IMR-90 (cell line): ENCODE results near the gene MAS1L. TPM values are rescaled to one million over a fixed set of nuclear protein-coding genes. Genes with fewer than 3 reads are reported as not detected.

Experiments
- ATAC-seq: fragments of 200-7000 bp; cut with Tn5 transposase; 2 replicates; pipeline ENCODE4 v1.9.1; 2020; ENCODE audit warnings: low read depth, mild to moderate bottlenecking, moderate library complexity
- BruUV-seq: library from RNA; stranded (reverse); fragments of 400-500 nt; replicated peaks from 2 replicates; lab custom pipeline; 2021; lab: Mats Ljungman, UMichigan
- CTCF ChIA-PET: fragments of 300-600 bp; formaldehyde crosslinking; extraction: SDS; loops from one replicate; lab custom pipeline; 2021; ENCODE audit warnings: antibody characterized with exemption; lab: Yijun Ruan, JAX
- POLR2A ChIA-PET: fragments of 300-600 bp; sonication (Branson Sonifier 250); formaldehyde crosslinking; loops from one replicate; lab custom pipeline; 2022; ENCODE audit warnings: antibody characterized with exemption; ENCODE audit not compliant: unreplicated experiment; lab: Charles Lee
- DNase-seq: peaks from one replicate; pipeline ENCODE4 v3.0.0; 2013
- H2AFZ ChIP-seq: replicated peaks from 2 replicates; pipeline ENCODE3; 2013; ENCODE audit warnings: low read length, mild to moderate bottlenecking; ENCODE audit not compliant: poor library complexity
- H2AK5ac ChIP-seq: 2 replicates; pipeline ENCODE4 v1.6.1; 2013; ENCODE audit warnings: low read depth, low read length, inconsistent platforms
- H2AK9ac ChIP-seq: replicated peaks from 2 replicates; pipeline ENCODE3; 2013; ENCODE audit warnings: mild to moderate bottlenecking, low read depth, low read length, moderate library complexity; ENCODE audit not compliant: poor library complexity
- H2BK120ac ChIP-seq: 2 replicates; pipeline ENCODE4 v1.6.1; 2013; ENCODE audit warnings: low read depth, low read length, inconsistent platforms
- H2BK15ac ChIP-seq: 3 replicates; pipeline ENCODE4 v1.6.1; 2013; ENCODE audit warnings: low read depth, low read length, inconsistent platforms
- H2BK20ac ChIP-seq: 2 replicates; pipeline ENCODE4 v1.6.1; 2013; ENCODE audit warnings: low read depth, mild to moderate bottlenecking, inconsistent platforms, low read length, moderate library complexity
- H2BK5ac ChIP-seq: 2 replicates; pipeline ENCODE4 v1.6.1; 2013; ENCODE audit warnings: mild to moderate bottlenecking, low read depth, low read length, inconsistent platforms; ENCODE audit not compliant: poor library complexity, severe bottlenecking
- H3K14ac ChIP-seq: replicated peaks from 2 replicates; pipeline ENCODE4 v1.6.1; 2013; ENCODE audit warnings: low read depth, low read length, inconsistent platforms
- H3K18ac ChIP-seq: 2 replicates; pipeline ENCODE4 v1.6.1; 2013; ENCODE audit warnings: low read depth, low read length, control low read depth
- H3K23ac ChIP-seq: 2 replicates; pipeline ENCODE4 v1.6.1; 2013; ENCODE audit warnings: low read depth, low read length, inconsistent platforms
- H3K27ac ChIP-seq: 2 replicates; pipeline ENCODE4 v1.5.1; 2013; ENCODE audit warnings: mild to moderate bottlenecking, control low read depth, low read length; ENCODE audit not compliant: insufficient read depth
- H3K27me3 ChIP-seq: 2 replicates; pipeline ENCODE4 v1.6.1; 2013; ENCODE audit warnings: low read length; ENCODE audit not compliant: control insufficient read depth, insufficient read depth
- H3K36me3 ChIP-seq: 2 replicates; pipeline ENCODE4 v1.6.1; 2013; ENCODE audit warnings: low read length, mixed read lengths; ENCODE audit not compliant: control insufficient read depth, insufficient read depth
- H3K4ac ChIP-seq: 2 replicates; pipeline ENCODE4 v1.6.1; 2013; ENCODE audit warnings: low read depth, low read length, inconsistent platforms
- H3K4me1 ChIP-seq: 2 replicates; pipeline ENCODE4 v1.6.1; 2013; ENCODE audit warnings: low read length, mixed read lengths; ENCODE audit not compliant: control insufficient read depth, insufficient read depth
- H3K4me2 ChIP-seq: 2 replicates; pipeline ENCODE4 v1.6.1; 2013; ENCODE audit warnings: low read depth, mild to moderate bottlenecking, control low read depth, low read length, moderate library complexity
- H3K4me3 ChIP-seq: 2 replicates; pipeline ENCODE4 v1.5.1; 2013; ENCODE audit warnings: low read depth, mild to moderate bottlenecking, control low read depth, low read length, moderate library complexity; ENCODE audit not compliant: insufficient read depth
- H3K56ac ChIP-seq: 2 replicates; pipeline ENCODE4 v1.6.1; 2013; ENCODE audit warnings: low read length, inconsistent platforms; ENCODE audit not compliant: insufficient read depth; ENCODE audit errors: extremely low read depth
- H3K79me1 ChIP-seq, 2 experiments: 2 replicates each; pipeline ENCODE4 v1.6.1; 2013; ENCODE audit warnings: low read length in 2 of 2, inconsistent platforms in 1 of 2, low read depth in 1 of 2
- H3K9ac ChIP-seq: 2 replicates; pipeline ENCODE4 v1.6.1; 2013; ENCODE audit warnings: low read depth, low read length, control low read depth
- H3K9me1 ChIP-seq: 2 replicates; pipeline ENCODE4 v1.6.1; 2013; ENCODE audit warnings: low read length, inconsistent platforms; ENCODE audit not compliant: insufficient read depth
- H3K9me3 ChIP-seq: 2 replicates; pipeline ENCODE4 v1.6.1; 2013; ENCODE audit warnings: low read length; ENCODE audit not compliant: control insufficient read depth, insufficient read depth
- H4K20me1 ChIP-seq: 2 replicates; pipeline ENCODE4 v1.6.1; 2013; ENCODE audit warnings: low read length, inconsistent platforms; ENCODE audit not compliant: insufficient read depth
- H4K5ac ChIP-seq: 2 replicates; pipeline ENCODE4 v1.6.1; 2013; ENCODE audit warnings: mild to moderate bottlenecking, low read depth, low read length, control low read depth
- H4K8ac ChIP-seq, 2 experiments: 2 replicates each; pipeline ENCODE4 v1.6.1; 2013; ENCODE audit warnings: low read depth in 2 of 2, low read length in 2 of 2, control low read depth in 1 of 2, inconsistent platforms in 1 of 2
- H4K91ac ChIP-seq: 2 replicates; pipeline ENCODE4 v1.6.1; 2013; ENCODE audit warnings: low read depth, low read length, inconsistent platforms; ENCODE audit not compliant: insufficient read depth
- BHLHE40 ChIP-seq: fragments of 150-350 bp; IDR thresholded peaks from 2 replicates; pipeline ENCODE4 v1.6.1; 2016; ENCODE audit warnings: mild to moderate bottlenecking, low read depth, low read length
- CEBPB ChIP-seq: IDR thresholded peaks from 2 replicates; pipeline ENCODE4 v1.6.1; 2012; ENCODE audit warnings: low read depth, low read length, improper control_type of control experiment
- CHD1 ChIP-seq: IDR thresholded peaks from 2 replicates; pipeline ENCODE4 v1.6.1; 2012; ENCODE audit warnings: low read depth, low read length, improper control_type of control experiment
- FOS ChIP-seq: fragments of 150-350 bp; IDR thresholded peaks from 2 replicates; pipeline ENCODE4 v1.6.1; 2016; ENCODE audit warnings: low read depth, low read length
- MAFK ChIP-seq: IDR thresholded peaks from 2 replicates; pipeline ENCODE4 v1.6.1; 2012; ENCODE audit warnings: low read depth, low read length, improper control_type of control experiment
- POLR2A ChIP-seq: IDR thresholded peaks from 2 replicates; pipeline ENCODE4 v1.6.1; 2012; ENCODE audit warnings: mild to moderate bottlenecking, low read depth, low read length
- RAD21 ChIP-seq: IDR thresholded peaks from 2 replicates; pipeline ENCODE4 v1.6.1; 2012; ENCODE audit warnings: low read length, improper control_type of control experiment
- RCOR1 ChIP-seq: IDR thresholded peaks from 2 replicates; pipeline ENCODE4 v1.6.1; 2012; ENCODE audit warnings: mild to moderate bottlenecking, low read length, improper control_type of control experiment; ENCODE audit not compliant: insufficient replicate concordance
- WGBS, 2 experiments: methylation state at CpG; one replicate each; pipeline versions ENCODE4 v1.1.5 to v1.1.7; 2013; ENCODE audit warnings: missing lambda C conversion rate in 2 of 2; ENCODE audit not compliant: insufficient read length in 1 of 2; ENCODE audit errors: extremely low coverage in 2 of 2; 5-methylcytosine and 5-hydroxymethylcytosine counted together
- dilution Hi-C: fragments of 300-500 bp; cut with HindIII; formaldehyde crosslinking; loops from one replicate; pipeline ENCODE4 v1.14.3; 2018; ENCODE audit warnings: low sequenced_read_pairs; ENCODE audit not compliant: unreplicated experiment
- in situ Hi-C: fragments of 300-500 bp; cut with MboI; formaldehyde crosslinking; loops from 3 replicates; pipeline ENCODE4 v1.14.3; 2019; ENCODE audit warnings: low sequenced_read_pairs, inconsistent platforms, mixed read lengths
- intact Hi-C: fragments of 100-400 bp; cut with micrococcal nuclease; formaldehyde crosslinking; loops from 2 replicates; pipeline ENCODE4 v1.10.0; 2022
- polyA plus RNA-seq, 3 experiments: library from polyadenylated mRNA; depleted of rRNA; stranded (reverse); fragments of >200 nt; gene quantifications; 2 replicates each; pipeline ENCODE4 v1.2.3, GENCODE V29; 2012; ENCODE audit warnings: low replicate concordance in 1 of 3
- total RNA-seq: library from RNA; depleted of rRNA; stranded (reverse); fragments of >200 nt; gene quantifications from 2 replicates; pipeline ENCODE4 v1.2.3, GENCODE V29; 2012
- TF ChIP-seq, protein P1 (sequence below): fragments of 150-350 bp; IDR thresholded peaks from 2 replicates; pipeline ENCODE4 v1.6.1; 2017; ENCODE audit warnings: mild to moderate bottlenecking, antibody characterized with exemption, low read length, low read depth

Gene MAS1L
- total and polyA plus RNA-seq, 2 of the 4 experiments (the other 2 are of a cell fraction): not detected

DNA sequence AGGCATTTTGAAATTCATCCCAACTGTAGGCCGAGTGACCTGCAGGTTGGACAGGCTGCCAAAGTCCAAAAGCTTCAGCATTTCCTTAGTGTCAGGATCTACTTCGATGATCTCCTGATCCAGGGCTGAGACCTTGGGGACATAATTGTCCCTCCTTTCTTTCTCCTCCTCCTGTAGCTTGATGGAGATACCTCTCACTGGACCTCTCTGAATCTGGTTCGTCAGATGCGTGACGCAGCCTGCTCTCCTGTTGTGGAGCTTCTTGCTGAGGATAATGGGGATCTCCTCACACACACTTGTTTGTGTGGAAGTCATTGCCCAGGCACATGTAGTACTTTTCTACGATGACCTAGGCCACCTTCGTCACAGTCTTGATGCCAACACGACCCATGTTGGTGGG, 1.5 kb upstream of the MAS1L start:
- H2AK9ac ChIP-seq: no peak overlapping the region
- H3K14ac ChIP-seq: no peak overlapping the region
- H3K9me1 ChIP-seq: no peaks in the 10 kb centered on the region
- no TSS peak for BruUV-seq
- H2BK15ac ChIP-seq: no peak overlapping the region
- H4K20me1 ChIP-seq: no peaks in the 10 kb centered on the region
- H3K23ac ChIP-seq: no peak overlapping the region
- H2AFZ ChIP-seq: no peak overlapping the region
- H2BK20ac ChIP-seq: no peak overlapping the region
- no peak overlapping the region for H4K8ac ChIP-seq
- H3K79me1 ChIP-seq: no peaks in the 10 kb centered on the region
- no peak overlapping the region for H3K4ac ChIP-seq
- no peak overlapping the region for H4K5ac ChIP-seq
- no peak overlapping the region for H3K9ac ChIP-seq
- ATAC-seq (no peak), DNase-seq (no peak)
- WGBS, 2 experiments: 67% methylated on average over 1 of the region's 8 CpGs; no CpG with 5 or more reads in 1 of the 2 experiments
- H3K4me1 ChIP-seq: no peaks in the 10 kb centered on the region
- in situ Hi-C loops: no loop called here
- H3K18ac ChIP-seq: no peak overlapping the region
- H3K27me3 ChIP-seq: no peaks in the 10 kb centered on the region
- TF ChIP-seq, protein P1, sequence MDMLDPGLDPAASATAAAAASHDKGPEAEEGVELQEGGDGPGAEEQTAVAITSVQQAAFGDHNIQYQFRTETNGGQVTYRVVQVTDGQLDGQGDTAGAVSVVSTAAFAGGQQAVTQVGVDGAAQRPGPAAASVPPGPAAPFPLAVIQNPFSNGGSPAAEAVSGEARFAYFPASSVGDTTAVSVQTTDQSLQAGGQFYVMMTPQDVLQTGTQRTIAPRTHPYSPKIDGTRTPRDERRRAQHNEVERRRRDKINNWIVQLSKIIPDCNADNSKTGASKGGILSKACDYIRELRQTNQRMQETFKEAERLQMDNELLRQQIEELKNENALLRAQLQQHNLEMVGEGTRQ: no peak
- TF ChIP-seq BHLHE40 (no peak), CHD1 (no peak), MAFK (no peak), POLR2A (no peak), CEBPB (no peak), RCOR1 (no peak), RAD21 (no peak), FOS (no peak)
- H3K9me3 ChIP-seq: peaks cover 11% of the 10 kb centered on the region
- CTCF ChIA-PET: no interaction called here
- H3K27ac ChIP-seq: no peak overlapping the region
- dilution Hi-C loops: no loop called here
- POLR2A ChIA-PET: no interaction called here
- intact Hi-C loops: no loop called here
- no peak overlapping the region for H2BK120ac ChIP-seq
- H3K56ac ChIP-seq: no peak overlapping the region
- no peak overlapping the region for H3K4me3 ChIP-seq
- no peak overlapping the region for H2AK5ac ChIP-seq
- H3K4me2 ChIP-seq: no peak overlapping the region
- no peak overlapping the region for H4K91ac ChIP-seq
- H2BK5ac ChIP-seq: no peak overlapping the region
- H3K36me3 ChIP-seq: no peaks in the 10 kb centered on the region
